Lower leg skin (tissue), 3 donors: ENCODE results near the gene PACSIN2.

Source experiments
- CTCF ChIP-seq, 3 donors: fragments of 450-650 bp; IDR thresholded peaks; one replicate each; pipeline ENCODE4 v1.5.1; 2016; ENCODE audit warnings: antibody characterized with exemption in 3 of 3, mild to moderate bottlenecking in 3 of 3, moderate library complexity in 2 of 3
- POLR2A ChIP-seq, 2 donors: fragments of 450-650 bp; IDR thresholded peaks; one replicate each; pipeline ENCODE4 v1.6.1; 2016 to 2017; ENCODE audit warnings: antibody characterized with exemption in 2 of 2, mild to moderate bottlenecking in 1 of 2, moderate library complexity in 1 of 2

- TF ChIP-seq POLR2A (IDR thresholded peaks at IDR 0.05): no peak
- no peak for TF ChIP-seq CTCF (IDR thresholded peaks at IDR 0.05)
These were observed 557 bp downstream of the PACSIN2 start for GRCh38 chr22:43014316-43014868.
